Gastrocnemius medialis (tissue), 4 donors: Measurements from ENCODE around the gene NPIPB8. TPM values are rescaled to one million over a fixed set of nuclear protein-coding genes. Genes with fewer than 3 reads are reported as not detected.
"Not testable (repeated sequence)": the region's sequence is repeated elsewhere in the genome, so short reads cannot be mapped to it uniquely, and the experiment has no call there.

Source experiments
- ATAC-seq, 2 donors: fragments of 150-250 bp; one replicate each; pipeline ENCODE4 v1.9.1; 2016
- DNase-seq, 2 donors: peaks; one replicate each; pipeline ENCODE4 v3.0.0-alpha.2; 2019
- H3K27ac ChIP-seq, 4 donors: fragments of 200-600 bp; sonication (generic); 1 replicate in 1 of 4; 2 replicates in 3 of 4; pipeline ENCODE4 v1.5.1; 2016 to 2018; ENCODE audit warnings: mild to moderate bottlenecking in 2 of 4, moderate library complexity in 1 of 4
- H3K27me3 ChIP-seq, 3 donors: fragments of 200-600 bp; sonication (generic) in 2 of 3; 1 replicate in 1 of 3; 2 replicates in 2 of 3; pipeline versions ENCODE4 v1.5.1 to v1.6.0; 2016 to 2019; ENCODE audit warnings: mild to moderate bottlenecking in 1 of 3, moderate library complexity in 1 of 3
- H3K36me3 ChIP-seq, 2 donors: fragments of 200-600 bp; sonication (generic) in 1 of 2; one replicate each; pipeline ENCODE4 v1.5.1; 2017 to 2018
- H3K4me1 ChIP-seq, 2 donors: fragments of 200-600 bp; sonication (generic) in 1 of 2; one replicate each; pipeline ENCODE4 v1.5.1; 2016 to 2017; ENCODE audit warnings: mild to moderate bottlenecking in 2 of 2
- H3K4me3 ChIP-seq, 4 donors: fragments of 200-600 bp; sonication (generic) in 3 of 4; 1 replicate in 1 of 4; 2 replicates in 3 of 4; pipeline ENCODE4 v1.5.1; 2016 to 2019; ENCODE audit warnings: mild to moderate bottlenecking in 2 of 4
- H3K9me3 ChIP-seq, 3 donors: fragments of 200-600 bp; sonication (generic) in 2 of 3; 1 replicate in 1 of 3; 2 replicates in 2 of 3; pipeline ENCODE4 v1.5.1; 2016 to 2019
- POLR2A ChIP-seq, 2 donors: fragments of 450-650 bp; IDR thresholded peaks; one replicate each; pipeline ENCODE4 v1.6.1; 2017; ENCODE audit warnings: antibody characterized with exemption in 2 of 2, mild to moderate bottlenecking in 2 of 2, moderate library complexity in 2 of 2
- in situ Hi-C, 4 donors: fragments of 200-750 bp; cut with MboI; loops; one replicate each; pipeline versions ENCODE4 v1.15.0 to v1.8.0; 2017; ENCODE audit warnings: low sequenced_read_pairs in 4 of 4
- intact Hi-C: fragments of 100-400 bp; cut with DNase I; formaldehyde crosslinking; loops from one replicate; pipeline ENCODE4 v1.15.1; 2023; ENCODE audit warnings: low total_unique reads
- total RNA-seq, 4 donors: library from RNA; depleted of rRNA; stranded (reverse); fragments of >200 nt; gene quantifications; one replicate each; pipeline versions ENCODE4 v1.1.0 to v1.2.3, GENCODE V29; 2016
- TF ChIP-seq, protein P1 (sequence below), 5 experiments: fragments of 450-650 bp in 3 of 5; fragments of 200-600 bp in 2 of 5; sonication (generic) in 2 of 5; IDR thresholded peaks in 4 of 5; conservative IDR thresholded peaks in 1 of 5; 1 replicate in 4 of 5; 2 replicates in 1 of 5; pipeline ENCODE4 v1.5.1; 2016 to 2019; ENCODE audit warnings: antibody characterized with exemption in 5 of 5, mild to moderate bottlenecking in 3 of 5, moderate library complexity in 3 of 5

NPIPB8 gene
- total RNA-seq, 4 donors from 2014 or later = 0.31 TPM; not detected in 3

- TF ChIP-seq, protein P1, sequence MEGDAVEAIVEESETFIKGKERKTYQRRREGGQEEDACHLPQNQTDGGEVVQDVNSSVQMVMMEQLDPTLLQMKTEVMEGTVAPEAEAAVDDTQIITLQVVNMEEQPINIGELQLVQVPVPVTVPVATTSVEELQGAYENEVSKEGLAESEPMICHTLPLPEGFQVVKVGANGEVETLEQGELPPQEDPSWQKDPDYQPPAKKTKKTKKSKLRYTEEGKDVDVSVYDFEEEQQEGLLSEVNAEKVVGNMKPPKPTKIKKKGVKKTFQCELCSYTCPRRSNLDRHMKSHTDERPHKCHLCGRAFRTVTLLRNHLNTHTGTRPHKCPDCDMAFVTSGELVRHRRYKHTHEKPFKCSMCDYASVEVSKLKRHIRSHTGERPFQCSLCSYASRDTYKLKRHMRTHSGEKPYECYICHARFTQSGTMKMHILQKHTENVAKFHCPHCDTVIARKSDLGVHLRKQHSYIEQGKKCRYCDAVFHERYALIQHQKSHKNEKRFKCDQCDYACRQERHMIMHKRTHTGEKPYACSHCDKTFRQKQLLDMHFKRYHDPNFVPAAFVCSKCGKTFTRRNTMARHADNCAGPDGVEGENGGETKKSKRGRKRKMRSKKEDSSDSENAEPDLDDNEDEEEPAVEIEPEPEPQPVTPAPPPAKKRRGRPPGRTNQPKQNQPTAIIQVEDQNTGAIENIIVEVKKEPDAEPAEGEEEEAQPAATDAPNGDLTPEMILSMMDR (IDR thresholded peaks at IDR 0.05 in 4 of 5, conservative IDR thresholded peaks at IDR 0.05 in 1 of 5) = no peak
- no peak for TF ChIP-seq POLR2A (IDR thresholded peaks at IDR 0.05)
- DNase-seq (no peak), ATAC-seq (no peak)
- no peaks in the 10 kb centered on the region for H3K27me3 ChIP-seq
- H3K27ac ChIP-seq = no peak overlapping the region
- peaks cover 0 to 10% of the 10 kb centered on the region in 2 donors for H3K4me1 ChIP-seq
- no peaks in the 10 kb centered on the region for H3K9me3 ChIP-seq
- intact Hi-C loops (no loop called here), in situ Hi-C loops (no loop called here)
- no peak overlapping the region for H3K4me3 ChIP-seq
- peaks cover 0 to 42% of the 10 kb centered on the region in 2 donors for H3K36me3 ChIP-seq
These were observed 45.4 kb upstream of the NPIPB8 start for GRCh38 chr16:28592511-28592910.

- no peak overlapping the region for H3K27ac ChIP-seq
- DNase-seq (no peak), ATAC-seq (peak in 1 of 2 donors; percentile 28)
- H3K36me3 ChIP-seq = peaks cover 0 to 36% of the 10 kb centered on the region in 2 donors
- H3K4me3 ChIP-seq = no peak overlapping the region
- in situ Hi-C loops = no loop called here
- peaks cover 0 to 10% of the 10 kb centered on the region in 2 donors for H3K4me1 ChIP-seq
- intact Hi-C loops = no loop called here
- no peaks in the 10 kb centered on the region for H3K9me3 ChIP-seq
- no peaks in the 10 kb centered on the region for H3K27me3 ChIP-seq
- TF ChIP-seq POLR2A (IDR thresholded peaks at IDR 0.05) = no peak
- TF ChIP-seq, protein P1 (IDR thresholded peaks at IDR 0.05 in 4 of 5, conservative IDR thresholded peaks at IDR 0.05 in 1 of 5) = no peak
These were observed 44.8 kb upstream of the NPIPB8 start for GRCh38 chr16:28592979-28593553.

GRCh38 chr16:28595451-28595850 is 42.4 kb upstream of the NPIPB8 start:
- H3K27ac ChIP-seq, in situ Hi-C loops, H3K27me3 ChIP-seq, H3K9me3 ChIP-seq, H3K4me3 ChIP-seq, intact Hi-C loops, DNase-seq, H3K4me1 ChIP-seq, ATAC-seq: not testable (repeated sequence)
- peaks cover 0 to 12% of the 10 kb centered on the region in 2 donors for H3K36me3 ChIP-seq

GRCh38 chr16:28596115-28596630 is 41.7 kb upstream of the NPIPB8 start:
- Histone ChIP-seq H3K27ac (no peak overlapping the region), H3K9me3 (no peaks in the 10 kb centered on the region), H3K27me3 (no peaks in the 10 kb centered on the region), H3K36me3 (peaks cover 0 to 5% of the 10 kb centered on the region in 2 donors), H3K4me3 (no peak overlapping the region), H3K4me1 (peaks cover 0 to 10% of the 10 kb centered on the region in 2 donors)
- no peak for DNase-seq
- ATAC-seq = no peak
- intact Hi-C loops = no loop called here
- in situ Hi-C loops = no loop called here
- TF ChIP-seq, protein P1 (IDR thresholded peaks at IDR 0.05 in 4 of 5, conservative IDR thresholded peaks at IDR 0.05 in 1 of 5) = no peak
- no peak for TF ChIP-seq POLR2A (IDR thresholded peaks at IDR 0.05)

DNA sequence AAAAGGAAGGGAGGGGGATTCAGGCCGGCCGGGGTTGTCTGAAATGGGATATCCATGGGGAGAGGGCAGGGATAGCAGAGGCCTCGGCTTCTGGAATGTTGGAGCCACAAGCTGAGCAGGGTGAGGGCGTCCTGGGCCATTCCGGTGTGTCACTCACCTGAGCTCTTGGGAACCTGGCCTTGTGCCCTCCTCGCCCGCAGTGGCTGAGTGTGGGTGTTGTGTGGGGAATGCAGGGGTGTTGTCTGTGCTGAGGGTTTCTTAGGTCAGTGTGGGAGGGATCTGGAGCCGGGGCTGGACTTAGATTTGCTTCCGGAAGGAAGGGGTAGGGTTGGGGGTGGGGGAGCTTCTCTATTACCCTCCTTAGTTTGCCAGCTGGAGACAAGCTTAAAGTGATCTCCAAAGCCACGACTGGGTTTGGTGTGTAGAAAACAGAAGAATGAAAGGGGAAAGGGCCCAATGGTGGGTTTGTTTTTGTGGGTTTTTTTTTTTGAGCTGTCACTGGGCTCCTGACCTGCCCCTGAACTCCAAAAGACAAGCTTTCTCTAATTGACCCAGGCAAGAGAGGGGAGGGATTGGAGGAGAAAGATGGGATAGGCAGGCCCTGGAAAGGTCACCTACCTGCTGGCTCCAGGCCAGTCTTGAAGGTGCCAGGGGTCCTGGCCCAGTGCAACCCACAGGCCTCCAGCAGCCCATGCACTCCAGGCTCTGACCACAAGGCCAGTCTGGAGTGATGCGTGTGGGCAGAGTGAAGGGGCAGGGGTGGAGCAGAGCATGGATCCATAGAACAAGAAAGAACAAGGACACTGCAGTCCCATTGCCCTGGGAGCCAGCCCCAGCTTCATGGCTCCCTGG is 40.8 kb upstream of the NPIPB8 start, which contains the start of gene SULT1A2:
Gene SULT1A2, minus strand, starts transcription at position 211 of the 852 bp plus-strand sequence. CDS start 1,120 bp downstream, outside the sequence.
- no peaks in the 10 kb centered on the region for H3K36me3 ChIP-seq
- H3K4me1 ChIP-seq = peaks cover 0 to 10% of the 10 kb centered on the region in 2 donors
- no peak for DNase-seq
- TF ChIP-seq POLR2A (IDR thresholded peaks at IDR 0.05) = no peak
- TF ChIP-seq, protein P1 (IDR thresholded peaks at IDR 0.05 in 4 of 5, conservative IDR thresholded peaks at IDR 0.05 in 1 of 5) = no peak
- in situ Hi-C loops = no loop called here
- intact Hi-C loops = no loop called here
- H3K4me3 ChIP-seq = peak within 1 kb of the TSS in 1 of 4 donors; percentile 5
- no peak within 1 kb of the TSS for H3K27ac ChIP-seq
- ATAC-seq = no peak
- no peaks in the 10 kb centered on the region for H3K9me3 ChIP-seq
- no peaks in the 10 kb centered on the region for H3K27me3 ChIP-seq
